Mesothelial cell of epicardium (in vitro differentiated cells): Measurements from ENCODE around the gene MAP3K19. TPM values are rescaled to one million over a fixed set of nuclear protein-coding genes. Genes with fewer than 3 reads are reported as not detected.

Experiments used
- DNase-seq, 2 experiments: peaks; one replicate each; pipeline ENCODE4 v3.0.0; 2021; ENCODE audit warnings: low spot score in 2 of 2; ENCODE audit not compliant: unreplicated experiment in 2 of 2
- H3K27ac Mint-ChIP-seq: 2 replicates; pipeline ENCODE4 v1.8.0; 2021; ENCODE audit warnings: mixed read lengths
- H3K27me3 Mint-ChIP-seq: 2 replicates; pipeline ENCODE4 v1.8.0; 2021; ENCODE audit warnings: low read depth, mixed read lengths
- H3K36me3 Mint-ChIP-seq: 2 replicates; pipeline ENCODE4 v1.8.0; 2021; ENCODE audit warnings: mixed read lengths
- H3K4me1 Mint-ChIP-seq: 2 replicates; pipeline ENCODE4 v1.8.0; 2021; ENCODE audit warnings: mixed read lengths
- H3K4me3 Mint-ChIP-seq: 2 replicates; pipeline ENCODE4 v1.8.0; 2021; ENCODE audit warnings: mild to moderate bottlenecking, moderate library complexity, mixed read lengths
- H3K9me3 Mint-ChIP-seq: 2 replicates; pipeline ENCODE4 v1.8.0; 2021; ENCODE audit warnings: mixed read lengths
- CTCF ChIP-seq: fragments of 200-600 bp; sonication (generic); IDR thresholded peaks from one replicate; pipeline ENCODE4 v1.5.0; 2021; ENCODE audit warnings: antibody characterized with exemption; ENCODE audit not compliant: unreplicated experiment
- total RNA-seq: library from RNA; stranded (reverse); gene quantifications from 3 replicates; pipeline ENCODE4 v1.2.1, GENCODE V29; 2021

Gene MAP3K19
- total RNA-seq, 1 donor from 2014 or later, result not detected

GRCh38 chr2:134957477-134957876 is 89.8 kb downstream of the MAP3K19 start:
- H3K9me3 Mint-ChIP-seq, result no peaks in the 10 kb centered on the region
- H3K4me3 Mint-ChIP-seq, result no peak overlapping the region
- no peak overlapping the region for H3K27ac Mint-ChIP-seq
- H3K4me1 Mint-ChIP-seq, result peaks cover 6% of the 10 kb centered on the region
- H3K27me3 Mint-ChIP-seq, result no peaks in the 10 kb centered on the region
- no peak for TF ChIP-seq CTCF
- no peak for DNase-seq
- peaks cover 19% of the 10 kb centered on the region for H3K36me3 Mint-ChIP-seq

- DNase-seq, result no peak
- Mint-ChIP-seq H3K4me3 (no peak overlapping the region), H3K27ac (no peak overlapping the region), H3K36me3 (peaks cover 26% of the 10 kb centered on the region), H3K9me3 (no peaks in the 10 kb centered on the region), H3K27me3 (no peaks in the 10 kb centered on the region), H3K4me1 (no peaks in the 10 kb centered on the region)
- no peak for TF ChIP-seq CTCF
Observed at GRCh38 chr2:134955744-134956143, 91.5 kb downstream of the MAP3K19 start.

- peaks cover 33% of the 10 kb centered on the region for H3K36me3 Mint-ChIP-seq
- no peaks in the 10 kb centered on the region for H3K4me1 Mint-ChIP-seq
- no peaks in the 10 kb centered on the region for H3K27me3 Mint-ChIP-seq
- no peak overlapping the region for H3K27ac Mint-ChIP-seq
- TF ChIP-seq CTCF, result no peak
- no peaks in the 10 kb centered on the region for H3K9me3 Mint-ChIP-seq
- DNase-seq, result no peak
- H3K4me3 Mint-ChIP-seq, result no peak overlapping the region
Observed at GRCh38 chr2:134954065-134954464, 93.2 kb downstream of the MAP3K19 start.

- Mint-ChIP-seq H3K9me3 (no peaks in the 10 kb centered on the region), H3K27ac (no peak overlapping the region), H3K4me3 (no peak overlapping the region), H3K4me1 (no peaks in the 10 kb centered on the region), H3K36me3 (peaks cover 44% of the 10 kb centered on the region), H3K27me3 (no peaks in the 10 kb centered on the region)
- no peak for TF ChIP-seq CTCF
- DNase-seq, result no peak
Observed at GRCh38 chr2:134952608-134953007, 94.6 kb downstream of the MAP3K19 start.

- H3K4me1 Mint-ChIP-seq, result no peaks in the 10 kb centered on the region
- H3K36me3 Mint-ChIP-seq, result peaks cover 48% of the 10 kb centered on the region
Observed at GRCh38 chr2:134950886-134951285, 96.4 kb downstream of the MAP3K19 start.

More at GRCh38 chr2:134950886-134951285, 96.4 kb downstream of the MAP3K19 start:
- no peak for DNase-seq
- Mint-ChIP-seq H3K9me3 (no peaks in the 10 kb centered on the region), H3K27me3 (no peaks in the 10 kb centered on the region), H3K27ac (no peak overlapping the region), H3K4me3 (no peak overlapping the region)
- TF ChIP-seq CTCF, result no peak
